Subcutaneous adipose tissue (tissue), 4 donors: ENCODE data around the gene MAST4. TPM values are rescaled to one million over a fixed set of nuclear protein-coding genes. Genes with fewer than 3 reads are reported as not detected.

Source experiments
- total RNA-seq, 4 donors: library from RNA; depleted of rRNA; stranded (reverse); fragments of >200 nt; gene quantifications; one replicate each; pipeline ENCODE4 v1.1.0, GENCODE V29; 2016
- TF ChIP-seq, protein P1 (sequence below): fragments of 450-650 bp; IDR thresholded peaks from one replicate; pipeline ENCODE4 v1.5.1; 2016; ENCODE audit warnings: low read depth, mild to moderate bottlenecking, control low read depth, antibody characterized with exemption, moderate library complexity

MAST4 gene
- total RNA-seq, 4 donors from 2014 or later = 35.2 to 60.7 (median 52.9) TPM

DNA sequence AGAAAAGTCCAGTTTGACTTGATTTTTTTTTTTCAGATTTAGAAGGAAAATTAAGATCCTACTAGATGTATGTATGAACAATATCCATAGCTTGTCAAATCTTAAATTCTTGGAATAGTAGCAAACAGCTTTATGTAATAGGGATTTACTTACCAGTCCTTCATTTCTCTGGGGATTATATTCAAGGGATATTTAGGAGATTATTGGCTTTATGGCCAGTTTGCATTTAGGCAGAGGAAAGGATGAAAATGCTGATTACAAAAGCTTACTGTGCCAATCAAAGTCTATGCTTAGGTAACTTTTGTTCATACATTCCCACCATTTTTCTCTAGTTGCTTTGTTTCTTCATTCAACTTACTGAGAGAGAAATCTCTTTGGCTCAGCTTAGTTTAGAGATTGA, 47.9 kb downstream of the MAST4 start:
- TF ChIP-seq, protein P1, sequence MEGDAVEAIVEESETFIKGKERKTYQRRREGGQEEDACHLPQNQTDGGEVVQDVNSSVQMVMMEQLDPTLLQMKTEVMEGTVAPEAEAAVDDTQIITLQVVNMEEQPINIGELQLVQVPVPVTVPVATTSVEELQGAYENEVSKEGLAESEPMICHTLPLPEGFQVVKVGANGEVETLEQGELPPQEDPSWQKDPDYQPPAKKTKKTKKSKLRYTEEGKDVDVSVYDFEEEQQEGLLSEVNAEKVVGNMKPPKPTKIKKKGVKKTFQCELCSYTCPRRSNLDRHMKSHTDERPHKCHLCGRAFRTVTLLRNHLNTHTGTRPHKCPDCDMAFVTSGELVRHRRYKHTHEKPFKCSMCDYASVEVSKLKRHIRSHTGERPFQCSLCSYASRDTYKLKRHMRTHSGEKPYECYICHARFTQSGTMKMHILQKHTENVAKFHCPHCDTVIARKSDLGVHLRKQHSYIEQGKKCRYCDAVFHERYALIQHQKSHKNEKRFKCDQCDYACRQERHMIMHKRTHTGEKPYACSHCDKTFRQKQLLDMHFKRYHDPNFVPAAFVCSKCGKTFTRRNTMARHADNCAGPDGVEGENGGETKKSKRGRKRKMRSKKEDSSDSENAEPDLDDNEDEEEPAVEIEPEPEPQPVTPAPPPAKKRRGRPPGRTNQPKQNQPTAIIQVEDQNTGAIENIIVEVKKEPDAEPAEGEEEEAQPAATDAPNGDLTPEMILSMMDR = no peak

DNA sequence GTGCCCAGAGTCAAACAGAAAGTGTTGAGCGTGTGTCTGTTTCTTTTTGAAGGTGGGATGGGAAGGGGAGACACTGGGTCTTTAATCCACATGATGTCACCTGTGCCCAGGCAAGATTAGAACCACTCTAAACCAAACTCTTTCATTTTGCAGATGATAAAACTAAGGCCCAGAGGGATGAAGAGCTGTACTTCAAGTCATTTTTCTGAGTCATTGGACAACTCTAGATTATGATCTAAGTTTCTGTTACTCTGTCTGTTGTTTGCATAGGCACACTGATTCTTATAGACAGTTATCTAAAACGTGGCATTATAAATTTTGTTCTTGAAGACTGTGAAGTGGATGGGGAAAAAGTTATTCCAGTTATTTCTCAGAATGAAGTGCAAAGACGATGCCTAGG, 48.8 kb downstream of the MAST4 start:
- TF ChIP-seq, protein P1 = no peak

DNA sequence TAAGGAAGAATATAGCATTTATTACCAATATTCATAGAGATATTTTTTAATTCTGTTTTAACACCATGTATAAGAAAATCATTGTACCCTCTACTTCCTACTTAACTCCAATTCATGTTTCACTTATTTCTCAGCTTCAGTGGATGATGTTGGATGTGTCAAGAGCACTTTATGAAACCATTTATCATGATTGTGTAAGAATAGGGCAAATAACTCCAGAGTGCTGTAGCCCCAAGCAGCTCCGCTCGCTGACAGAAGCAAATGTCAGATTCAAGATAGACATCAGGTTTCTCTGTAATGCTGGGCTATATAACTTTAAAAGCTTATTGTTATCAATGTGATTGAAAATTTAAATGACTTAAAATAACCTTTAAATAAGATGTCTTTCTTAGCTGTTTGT, 50.4 kb downstream of the MAST4 start:
- TF ChIP-seq, protein P1 = no peak

DNA sequence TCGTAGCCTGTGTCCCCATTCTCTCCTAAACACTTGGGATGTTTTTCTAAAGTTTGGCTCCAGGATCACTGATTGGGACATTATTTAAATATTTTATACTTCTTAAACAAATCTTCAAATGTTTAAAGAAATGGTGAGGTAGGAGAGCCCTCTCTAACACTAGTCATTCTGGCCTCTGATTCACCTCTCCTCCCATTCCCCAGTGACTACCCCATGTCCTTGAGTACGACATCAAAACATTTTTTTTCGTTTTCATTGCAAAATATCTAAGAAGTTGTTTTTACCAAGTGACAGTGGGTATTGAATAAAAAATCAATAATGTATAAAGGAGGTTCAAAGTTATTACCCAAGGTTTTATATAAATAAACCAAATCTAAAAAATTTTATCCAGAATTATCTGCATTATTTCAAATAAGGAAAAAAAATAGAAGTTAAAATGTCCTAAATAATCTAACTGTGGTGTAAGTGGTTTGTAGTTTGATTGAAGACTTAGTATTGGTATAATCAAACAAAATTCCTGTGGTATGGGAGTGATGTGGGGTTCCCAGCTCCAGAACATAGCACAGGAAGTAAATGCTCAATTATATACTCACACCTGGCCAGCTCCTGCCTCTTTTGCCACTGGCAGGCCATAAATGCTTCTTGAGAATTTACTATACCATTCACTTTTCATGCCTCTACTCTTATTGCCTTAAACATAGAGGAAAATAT, 51.1 kb downstream of the MAST4 start:
- TF ChIP-seq, protein P1 = no peak

DNA sequence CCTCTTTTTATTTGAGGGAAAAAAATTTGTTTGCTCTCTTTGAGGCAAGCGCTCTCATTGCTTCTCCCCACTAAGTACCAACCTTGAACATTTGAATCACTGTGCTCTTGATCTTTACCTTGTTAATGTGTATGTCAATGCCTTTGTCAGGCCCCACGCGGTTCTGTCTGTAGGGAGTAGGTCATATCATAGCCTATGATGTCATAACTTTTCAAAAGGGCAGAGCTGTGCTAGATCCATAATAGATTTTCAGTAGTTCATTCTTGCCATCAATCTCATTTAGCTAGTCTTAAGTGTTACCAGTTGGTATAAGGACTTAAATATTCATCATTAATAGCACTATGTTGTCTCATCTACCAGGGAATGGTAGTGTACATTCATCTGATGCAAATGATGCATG, 56.6 kb downstream of the MAST4 start:
- TF ChIP-seq, protein P1 = no peak

DNA sequence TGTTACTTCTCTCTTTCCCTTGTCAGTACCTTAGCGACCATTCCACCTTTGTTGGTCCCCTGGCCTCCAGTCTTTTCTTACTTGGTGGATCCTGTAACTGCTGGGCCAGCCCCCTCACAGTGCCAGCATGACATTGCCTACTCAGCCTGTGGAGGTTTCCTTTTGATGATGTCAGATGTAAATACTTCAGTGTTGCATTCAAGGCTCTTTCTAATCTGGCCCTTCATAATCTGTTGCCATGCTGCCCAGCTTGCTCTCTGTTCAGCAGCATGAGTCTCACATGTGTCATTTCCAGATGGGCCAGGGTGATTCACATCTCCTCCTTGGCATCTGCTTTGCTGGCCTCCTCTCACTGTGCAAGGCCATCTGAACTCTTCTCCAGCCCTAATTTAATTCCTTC, 57.1 kb downstream of the MAST4 start:
- TF ChIP-seq, protein P1 = no peak

DNA sequence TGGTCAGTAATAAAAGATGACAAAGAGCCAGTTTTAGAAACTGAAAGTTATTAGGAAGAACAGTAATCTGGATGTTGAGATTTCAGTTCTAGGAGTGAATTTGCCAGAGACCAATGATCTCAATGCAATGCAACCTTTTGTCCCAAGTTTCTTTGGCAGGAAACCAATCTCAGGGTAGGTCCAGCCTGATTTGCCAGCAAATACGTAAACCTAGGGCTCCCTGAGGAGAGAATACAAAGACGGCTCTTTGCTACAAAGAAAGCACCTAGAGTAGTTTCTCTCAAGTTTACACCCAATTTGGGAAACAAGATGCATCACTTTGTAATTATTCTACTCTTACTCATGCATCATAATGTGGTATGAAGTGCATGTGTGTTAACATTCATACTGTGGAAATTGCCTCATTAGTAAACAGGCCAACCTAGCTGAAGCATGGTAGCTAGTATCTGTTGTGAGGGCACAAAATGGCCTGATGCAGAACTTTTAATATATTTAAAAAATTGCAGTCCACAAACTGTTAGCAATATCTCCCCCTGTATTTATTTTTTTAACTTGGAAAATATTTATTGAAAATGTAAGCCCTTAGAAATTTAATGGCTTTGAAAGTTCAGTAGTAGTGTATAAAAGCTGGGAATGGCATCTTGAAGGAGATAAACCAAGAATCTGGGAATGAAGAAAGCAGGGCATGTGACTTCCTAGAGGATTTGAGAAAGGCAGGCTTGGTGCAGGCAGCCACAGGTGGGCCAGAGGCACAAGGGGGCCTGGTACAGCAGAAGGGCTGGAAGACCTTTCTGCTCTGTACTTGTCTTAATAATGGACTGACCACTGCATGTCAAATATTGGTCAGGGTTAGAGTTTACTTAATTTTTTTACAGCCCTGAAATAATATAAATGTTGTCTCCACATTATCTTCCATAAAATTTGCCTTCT, 59.5 kb downstream of the MAST4 start:
- TF ChIP-seq, protein P1 = no peak
